Calu3 (cell line): Measurements from ENCODE around the gene OLFM4. TPM values are rescaled to one million over a fixed set of nuclear protein-coding genes. Genes with fewer than 3 reads are reported as not detected.

Experiments used
- BruUV-seq: library from RNA; stranded (reverse); fragments of 400-500 nt; replicated peaks from 2 replicates; lab custom pipeline; 2021; lab: Mats Ljungman, UMichigan
- CTCF ChIA-PET: fragments of 300-600 bp; sonication (Branson Sonifier 250); formaldehyde crosslinking; loops from one replicate; lab custom pipeline; 2022; ENCODE audit warnings: antibody characterized with exemption; lab: Charles Lee
- DNase-seq: peaks from one replicate; pipeline ENCODE4 v3.0.0; 2022
- H3K27ac Mint-ChIP-seq: one replicate; pipeline ENCODE4 v1.8.0; 2022; ENCODE audit warnings: mixed read lengths; ENCODE audit not compliant: unreplicated experiment
- H3K27me3 Mint-ChIP-seq: one replicate; pipeline ENCODE4 v1.8.0; 2022; ENCODE audit warnings: mixed read lengths; ENCODE audit not compliant: unreplicated experiment
- H3K36me3 Mint-ChIP-seq: one replicate; pipeline ENCODE4 v1.8.0; 2022; ENCODE audit warnings: mild to moderate bottlenecking, moderate library complexity, mixed read lengths; ENCODE audit not compliant: insufficient read depth, unreplicated experiment
- H3K4me1 Mint-ChIP-seq: one replicate; pipeline ENCODE4 v1.8.0; 2022; ENCODE audit warnings: mild to moderate bottlenecking, low read depth, mixed read lengths; ENCODE audit not compliant: unreplicated experiment
- H3K4me3 Mint-ChIP-seq: one replicate; pipeline ENCODE4 v1.8.0; 2022; ENCODE audit warnings: mild to moderate bottlenecking, low read depth, moderate library complexity, mixed read lengths; ENCODE audit not compliant: unreplicated experiment
- H3K9me3 Mint-ChIP-seq: one replicate; pipeline ENCODE4 v1.8.0; 2022; ENCODE audit warnings: low read depth, mixed read lengths; ENCODE audit not compliant: unreplicated experiment
- CTCF ChIP-seq: fragments of 200-600 bp; IDR thresholded peaks from one replicate; pipeline ENCODE4 v1.8.0; 2022; ENCODE audit warnings: antibody characterized with exemption; ENCODE audit not compliant: unreplicated experiment
- intact Hi-C: fragments of 100-400 bp; cut with micrococcal nuclease; formaldehyde crosslinking; loops from one replicate; pipeline ENCODE4 v1.10.0; 2022; ENCODE audit not compliant: unreplicated experiment
- total RNA-seq: library from RNA; stranded (reverse); gene quantifications from 2 replicates; pipeline ENCODE4 v1.2.3, GENCODE V29; 2022

OLFM4 gene
- total RNA-seq, 1 experiment from 2014 or later: 33.5 TPM

DNA sequence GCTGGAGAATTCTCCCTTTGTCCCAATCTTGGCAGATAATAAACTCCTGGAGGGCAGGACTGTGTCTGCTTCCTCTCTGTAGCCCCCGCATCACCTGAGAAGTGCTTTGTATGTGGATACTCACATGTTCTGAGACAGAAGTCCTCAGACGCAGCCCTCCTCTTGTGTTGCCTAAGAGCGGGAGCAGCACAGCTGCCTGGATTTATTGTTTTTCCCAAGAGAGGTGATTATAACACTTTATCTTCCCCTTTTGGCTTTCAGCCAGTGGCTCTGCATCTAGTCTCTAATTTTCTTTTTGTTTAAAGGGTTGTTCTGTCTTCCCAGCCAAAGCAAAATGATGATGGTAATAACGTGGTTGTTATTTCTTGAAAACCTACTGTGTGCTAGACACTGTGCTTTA, 36.1 kb downstream of the OLFM4 start:
- TF ChIP-seq CTCF: no peak
- intact Hi-C loops: no loop called here
- H3K27me3 Mint-ChIP-seq: peaks cover 8% of the 10 kb centered on the region
- no peaks in the 10 kb centered on the region for H3K36me3 Mint-ChIP-seq
- H3K4me3 Mint-ChIP-seq: no peak overlapping the region
- CTCF ChIA-PET: no interaction called here
- no peak overlapping the region for H3K27ac Mint-ChIP-seq
- BruUV-seq: no TSS peak
- no peak for DNase-seq
- H3K4me1 Mint-ChIP-seq: no peaks in the 10 kb centered on the region
- peaks cover 4% of the 10 kb centered on the region for H3K9me3 Mint-ChIP-seq

DNA sequence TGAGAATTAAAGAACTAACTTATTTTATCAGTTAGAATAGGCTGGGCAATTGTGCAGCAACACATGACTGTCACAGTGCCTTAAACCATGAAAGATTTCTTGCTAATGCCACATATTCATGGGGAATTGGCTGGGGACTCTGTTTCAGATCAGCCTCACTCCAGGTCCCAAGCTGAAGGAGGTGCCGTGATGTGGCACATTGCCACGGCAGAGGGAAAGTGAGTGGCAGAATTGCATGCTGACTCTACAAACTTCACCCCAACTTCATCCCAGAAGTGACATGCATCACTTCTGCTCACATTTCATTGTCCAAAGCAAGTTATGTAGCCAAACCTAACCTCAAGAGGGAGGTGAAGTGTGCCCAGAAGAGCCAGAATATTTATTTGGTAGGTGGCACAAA, 37.8 kb downstream of the OLFM4 start:
- Mint-ChIP-seq H3K27ac (no peak overlapping the region), H3K4me1 (no peaks in the 10 kb centered on the region), H3K4me3 (no peak overlapping the region), H3K27me3 (peaks cover 8% of the 10 kb centered on the region), H3K9me3 (peaks cover 4% of the 10 kb centered on the region), H3K36me3 (no peaks in the 10 kb centered on the region)
- CTCF ChIA-PET: no interaction called here
- no peak for TF ChIP-seq CTCF
- intact Hi-C loops: no loop called here
- no peak for DNase-seq
- BruUV-seq: no TSS peak

DNA sequence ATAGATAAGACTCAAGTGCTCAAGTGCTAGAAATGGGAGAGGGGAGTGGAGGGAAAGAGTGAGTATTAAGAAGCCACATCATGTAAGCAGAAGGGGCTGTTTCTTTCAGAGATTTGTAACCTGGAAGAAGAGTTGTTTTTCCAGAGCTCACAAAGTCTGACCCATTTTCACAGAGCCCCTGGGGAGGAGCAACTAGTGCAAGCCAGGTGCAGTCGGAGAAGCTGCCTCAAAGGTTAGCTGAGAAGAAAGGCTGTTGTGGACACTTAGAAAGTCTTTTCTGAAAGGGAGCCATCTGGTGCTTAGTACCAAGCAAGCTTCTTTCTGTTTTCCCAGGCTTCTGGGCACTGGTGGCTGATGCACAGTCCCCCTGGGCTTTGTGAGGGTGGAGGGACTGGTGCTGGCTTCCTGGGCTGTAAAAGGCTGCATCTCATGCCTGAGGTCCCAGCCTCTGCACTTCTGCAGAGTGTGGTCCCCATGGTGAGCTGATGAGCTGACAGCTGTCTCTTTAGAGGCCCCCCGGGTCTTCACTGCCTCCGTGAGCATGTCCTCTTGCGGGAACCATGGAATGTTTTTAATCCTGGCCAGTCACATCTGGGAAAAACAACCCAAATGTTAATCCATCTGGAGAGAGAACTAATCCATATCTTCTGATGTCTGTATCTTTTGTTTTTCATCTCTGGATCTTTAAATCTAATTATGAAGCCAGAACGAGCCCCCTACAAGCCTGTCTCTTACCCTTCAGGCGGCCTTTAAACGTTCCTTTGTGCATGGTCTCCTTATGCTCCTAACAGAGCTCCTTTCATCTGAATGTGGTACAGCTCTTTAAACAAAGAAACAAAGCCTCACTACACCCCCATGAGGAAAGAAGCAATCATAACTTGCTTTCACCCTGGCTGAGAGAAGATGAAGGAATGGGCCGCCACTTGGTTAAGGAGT, 40.2 kb downstream of the OLFM4 start:
- Mint-ChIP-seq H3K27me3 (peaks cover 8% of the 10 kb centered on the region), H3K9me3 (peaks cover 4% of the 10 kb centered on the region), H3K36me3 (no peaks in the 10 kb centered on the region), H3K27ac (no peak overlapping the region), H3K4me1 (no peaks in the 10 kb centered on the region), H3K4me3 (no peak overlapping the region)
- no TSS peak for BruUV-seq
- intact Hi-C loops: no loop called here
- CTCF ChIA-PET: interaction anchor here (1.2 kb wide), 1 partner anchor 101 kb away, joined by 3 read pairs; no protein-coding TSS in a partner anchor
- DNase-seq: no peak
- TF ChIP-seq CTCF: no peak

DNA sequence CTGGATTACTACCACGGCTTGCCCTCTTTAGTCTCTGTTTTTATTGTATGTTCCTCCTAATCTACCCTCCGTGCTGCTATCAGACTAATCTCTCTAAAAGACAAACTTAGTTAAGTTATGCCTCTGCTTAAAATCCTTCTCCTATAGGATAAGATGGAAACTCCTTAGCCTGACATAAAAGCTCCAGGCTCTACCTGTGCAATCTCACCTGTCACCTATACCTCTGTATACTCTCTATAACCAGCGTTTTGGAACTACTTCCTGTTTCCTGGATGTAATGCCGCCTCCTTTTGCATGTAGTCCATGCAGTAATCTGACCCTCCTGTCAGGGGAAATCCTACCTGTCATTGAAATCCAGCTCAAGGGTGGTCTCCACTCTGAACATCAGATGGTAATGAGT, 41.2 kb downstream of the OLFM4 start:
- BruUV-seq: no TSS peak
- Mint-ChIP-seq H3K36me3 (no peaks in the 10 kb centered on the region), H3K4me1 (no peaks in the 10 kb centered on the region), H3K27ac (no peak overlapping the region), H3K4me3 (no peak overlapping the region), H3K9me3 (no peaks in the 10 kb centered on the region), H3K27me3 (peaks cover 8% of the 10 kb centered on the region)
- no peak for DNase-seq
- no peak for TF ChIP-seq CTCF
- intact Hi-C loops: no loop called here
- CTCF ChIA-PET: no interaction called here
